ENCODE measurements around the gene METRN.
"Not testable (repeated sequence)": the region's sequence is repeated elsewhere in the genome, so short reads cannot be mapped to it uniquely, and the experiment has no call there.

Gene METRN

GRCh38 chr16:739560-740458 lies 24.9 kb downstream of the METRN start:
- no peak for DNase-seq

GRCh38 chr16:740459-740763 lies 25.5 kb downstream of the METRN start:
- no peak for DNase-seq

DNA sequence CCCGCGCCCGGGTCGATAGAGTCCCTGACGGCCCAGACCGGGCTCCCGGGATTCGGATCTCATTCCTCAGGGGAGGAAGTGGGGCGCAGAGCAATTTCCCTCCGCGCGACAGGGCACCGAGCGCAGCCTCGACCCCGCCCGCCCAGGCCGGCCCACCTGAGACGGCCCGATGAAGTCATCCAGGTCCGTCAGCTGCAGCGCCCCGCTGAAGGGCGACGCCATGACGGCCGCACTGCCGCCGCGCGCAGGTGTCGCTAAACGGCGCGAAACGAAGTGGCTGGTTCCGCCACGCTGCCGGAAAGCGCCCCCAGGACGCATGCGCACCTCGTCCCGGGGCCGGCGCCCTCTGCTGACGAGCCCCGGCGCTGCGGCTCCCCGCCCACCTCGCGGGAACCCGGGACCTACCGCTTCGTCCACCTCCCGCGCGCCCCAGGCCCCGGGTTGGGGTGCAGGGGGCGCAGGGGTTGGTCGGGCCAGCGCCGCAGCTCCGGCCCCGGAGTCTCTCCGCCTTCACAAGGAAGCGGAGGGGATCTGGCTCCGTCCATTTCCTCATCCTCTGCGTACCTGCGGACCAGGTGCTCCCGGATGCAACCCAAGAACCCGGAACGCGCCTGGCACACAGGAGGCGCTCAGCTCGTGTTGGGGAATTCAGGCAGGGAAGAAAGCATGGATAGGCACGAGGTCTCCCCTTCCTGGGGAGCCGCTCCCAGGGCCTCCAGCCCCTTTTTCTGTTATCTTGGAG lies 26.0 kb downstream of the METRN start, which contains the start of gene CIAO3:
TSS of gene CIAO3 (minus strand) at position 234 of the 742 bp plus-strand sequence. CDS start at position 222, 12 bp downstream.
- peak; percentile 91 to 93 for DNase-seq

DNA sequence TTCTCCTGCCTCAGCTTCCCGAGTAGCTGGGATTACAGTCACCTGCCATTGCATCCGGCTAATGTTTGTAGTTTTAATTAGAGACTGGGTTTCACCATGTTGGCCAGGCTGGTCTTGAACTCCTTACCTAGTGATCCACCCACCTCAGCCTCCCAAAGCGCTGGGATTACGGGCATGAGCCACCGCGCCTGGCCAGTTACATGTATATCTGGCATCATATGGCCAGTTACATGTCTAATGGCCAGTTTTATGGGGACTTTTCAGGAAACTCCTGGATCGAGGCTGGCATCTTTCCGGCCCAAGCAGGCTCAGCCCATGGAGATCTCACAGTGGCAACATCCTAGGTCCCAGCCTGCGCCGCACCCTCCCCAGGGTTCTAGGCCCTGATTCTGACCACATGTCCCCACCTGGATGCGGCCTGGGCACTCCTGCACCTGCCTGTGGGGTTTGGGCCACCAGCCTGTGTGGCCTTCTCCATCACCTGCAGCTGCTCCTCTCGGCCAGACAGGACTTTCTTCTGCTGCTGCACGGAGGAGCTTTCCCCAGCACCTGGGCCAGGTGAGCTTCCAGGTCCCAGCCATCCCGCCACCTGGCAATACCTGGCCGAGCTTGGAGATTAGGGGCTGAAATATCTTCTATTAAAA lies 27.2 kb downstream of the METRN start:
- DNase-seq = no peak

- DNase-seq = not testable (repeated sequence)
Observed at GRCh38 chr16:742894-743293, 28.0 kb downstream of the METRN start.

DNA sequence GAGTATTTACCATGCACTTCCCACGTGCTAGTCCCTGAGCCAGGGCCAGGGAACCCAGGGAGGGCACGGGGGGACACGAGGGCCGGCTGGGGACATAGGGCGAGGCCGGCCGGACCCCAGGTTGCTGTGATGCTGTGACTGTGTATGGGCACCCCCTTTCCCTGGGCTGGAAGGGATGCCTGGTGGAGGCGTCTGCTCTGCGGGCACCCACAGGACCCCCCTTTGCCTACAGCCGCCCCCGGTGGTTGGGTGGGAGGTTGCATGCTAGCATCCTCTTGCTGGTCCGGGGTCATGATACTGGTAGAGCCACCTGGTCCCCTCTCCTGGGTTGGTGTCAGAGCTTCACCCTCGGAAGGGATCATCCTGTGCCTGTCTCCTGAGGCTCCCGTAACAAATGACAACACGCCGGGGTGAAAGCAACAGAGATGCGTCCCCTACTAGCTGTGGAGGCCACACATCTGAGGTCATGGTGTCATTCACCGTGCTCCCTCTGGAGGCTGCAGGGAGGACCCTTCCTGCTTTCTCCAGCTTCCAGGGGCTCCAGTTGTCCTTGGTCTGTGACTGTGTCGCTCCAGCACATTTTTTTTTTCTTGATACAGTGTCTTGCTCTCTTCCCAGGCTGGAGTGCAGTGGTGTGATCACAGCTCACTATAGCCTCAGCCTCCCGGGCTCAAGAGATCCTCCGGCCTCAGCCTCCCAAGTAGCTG lies 29.0 kb downstream of the METRN start:
- no peak for DNase-seq

- no peak for DNase-seq
Observed at GRCh38 chr16:745739-746138, 30.8 kb downstream of the METRN start.

DNA sequence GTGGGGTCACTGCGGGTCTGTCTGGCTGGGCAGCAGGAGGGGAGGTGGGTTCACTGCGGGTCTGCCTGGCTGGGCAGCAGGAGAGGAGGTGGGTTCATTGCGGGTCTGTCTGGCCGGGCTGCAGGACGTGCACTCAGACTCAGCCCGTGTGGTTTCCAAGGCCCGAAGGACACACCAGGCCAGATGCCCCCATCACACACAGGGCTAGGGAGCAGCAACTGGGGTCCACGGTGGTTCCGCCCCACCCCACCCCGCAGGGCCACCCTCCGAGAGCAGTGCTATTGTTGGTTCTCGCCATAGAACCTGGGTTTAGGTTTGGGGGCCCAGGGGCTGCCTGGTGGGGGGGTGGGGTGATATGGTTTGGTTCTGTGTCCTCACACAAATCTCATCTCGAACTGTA lies 31.7 kb downstream of the METRN start:
- DNase-seq = no peak

- no peak for DNase-seq
Observed at GRCh38 chr16:747978-748746, 33.2 kb downstream of the METRN start.

- DNase-seq = no peak
Observed at GRCh38 chr16:749010-749409, 34.1 kb downstream of the METRN start.

DNA sequence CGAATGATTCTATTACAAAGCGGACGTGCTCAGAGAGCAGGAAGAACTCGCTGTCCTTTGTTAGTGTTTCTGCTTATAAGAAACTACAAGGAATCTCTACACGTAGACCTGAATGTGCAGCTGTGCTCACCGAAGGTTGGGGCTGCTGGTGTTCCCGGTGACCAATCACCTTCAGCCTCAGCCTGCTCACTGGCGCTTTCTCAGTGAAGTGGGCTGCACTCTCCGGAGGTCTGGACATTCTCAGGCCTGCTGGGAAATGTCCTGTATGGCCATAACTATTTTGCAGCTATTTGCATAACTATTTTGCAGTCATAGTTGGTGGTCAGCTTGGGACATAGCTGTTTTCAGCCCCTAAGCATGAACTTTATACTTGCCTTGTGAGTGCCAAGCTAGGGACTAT lies 35.6 kb downstream of the METRN start:
- DNase-seq = no peak

GRCh38 chr16:751152-752006 lies 36.5 kb downstream of the METRN start:
- no peak for DNase-seq

DNA sequence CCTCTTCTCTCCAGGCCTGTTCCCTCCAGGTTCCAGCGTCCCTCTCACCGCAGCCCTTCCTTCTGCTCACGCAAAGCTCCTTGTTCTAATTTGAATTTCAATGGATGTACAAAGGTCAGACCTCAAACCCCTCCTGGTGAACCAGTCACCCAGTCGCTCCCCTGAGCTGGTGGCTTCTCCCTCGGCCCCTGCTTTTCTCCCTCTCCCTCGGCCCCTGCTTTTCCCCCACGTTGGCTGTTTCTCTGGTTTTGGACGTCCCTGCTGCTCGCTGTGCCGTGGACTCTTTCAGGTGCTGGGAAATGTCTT lies 37.0 kb downstream of the METRN start:
- DNase-seq = no peak

- not testable (repeated sequence) for DNase-seq
Observed at GRCh38 chr16:754121-754607, 39.2 kb downstream of the METRN start.

DNA sequence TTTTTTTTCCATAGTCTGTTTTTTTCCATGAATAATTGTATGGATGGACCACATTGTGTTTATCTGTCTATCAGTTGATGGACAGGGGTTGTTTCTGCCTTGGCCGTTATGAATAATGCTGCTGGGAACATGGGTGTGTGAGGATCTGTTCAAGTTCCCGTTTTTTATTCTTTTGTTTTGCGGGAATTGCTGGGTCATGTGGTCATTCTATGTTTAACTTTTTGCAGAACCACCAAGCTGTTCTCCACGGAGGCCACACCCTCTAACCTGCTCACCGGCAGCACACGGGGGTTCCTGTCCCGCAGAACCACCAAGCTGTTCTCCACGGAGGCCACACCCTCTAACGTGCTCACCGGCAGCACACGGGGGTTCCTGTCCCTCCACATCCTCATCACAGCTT lies 39.7 kb downstream of the METRN start:
- DNase-seq = no peak

DNA sequence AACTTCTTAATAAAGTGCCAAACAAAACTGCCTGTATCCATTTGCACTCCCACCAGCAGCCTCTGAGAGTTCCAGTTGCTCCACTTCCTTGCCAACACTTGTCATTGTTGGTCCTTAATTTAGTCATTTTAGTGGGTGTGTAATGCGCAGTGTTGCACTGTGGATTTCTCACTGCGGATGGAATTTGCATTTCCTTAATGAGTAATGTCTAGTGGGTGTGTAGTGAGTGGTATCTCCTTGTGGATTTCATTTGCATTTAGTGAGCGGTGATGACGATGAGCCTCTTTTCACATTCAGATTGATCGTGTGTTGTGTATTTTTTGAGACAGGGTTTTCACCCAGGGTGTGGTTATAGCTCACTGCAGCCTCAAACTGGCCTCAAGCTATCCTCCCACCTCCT lies 41.5 kb downstream of the METRN start:
- no peak for DNase-seq

GRCh38 chr16:759110-759910 lies 44.4 kb downstream of the METRN start:
- no peak for DNase-seq

- DNase-seq = no peak
Observed at GRCh38 chr16:760065-760464, 45.1 kb downstream of the METRN start.

DNA sequence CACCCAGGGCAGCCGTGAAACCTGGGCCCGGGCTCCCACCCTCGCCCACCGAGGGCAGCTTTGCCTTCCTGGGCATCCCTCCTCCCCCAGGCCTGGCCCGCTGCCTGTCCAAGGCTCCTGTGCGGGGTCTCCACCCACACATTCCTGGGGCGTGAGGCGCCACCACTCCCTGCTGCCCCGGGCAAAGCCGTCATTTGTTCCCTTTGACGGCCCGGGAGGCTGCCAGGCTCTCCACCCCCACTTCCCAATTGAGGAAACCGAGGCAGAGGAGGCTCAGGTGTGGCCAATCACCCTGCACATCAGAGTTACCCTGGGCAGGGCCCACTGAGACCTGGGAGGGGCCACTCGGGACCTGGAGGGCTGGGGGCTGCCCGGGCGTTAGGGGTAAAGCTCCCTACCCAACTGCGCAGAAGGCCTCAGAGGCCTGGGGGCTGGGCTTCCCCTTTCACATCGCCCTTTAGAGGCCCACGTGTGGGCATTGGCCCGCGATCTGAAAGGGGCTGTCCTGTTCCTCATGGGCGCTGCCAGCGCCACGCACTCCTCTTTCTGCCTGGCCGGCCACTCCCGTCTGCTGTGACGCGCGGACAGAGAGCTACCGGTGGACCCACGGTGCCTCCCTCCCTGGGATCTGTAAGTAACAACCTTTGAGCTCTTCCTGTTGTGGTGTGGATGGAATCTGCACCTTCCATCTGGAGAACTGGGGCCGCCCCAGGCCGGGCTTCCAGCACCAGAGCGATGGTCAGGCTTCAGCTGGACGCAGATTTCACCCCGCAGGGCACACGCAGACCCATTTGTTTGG lies 45.8 kb downstream of the METRN start, which contains the start of gene MSLN:
TSS of gene MSLN (plus strand) at position 190 of the 799 bp plus-strand sequence. CDS start 1,947 bp downstream, outside the sequence.
- no peak for DNase-seq

All from NCI-H2081 (cell line).